Parathyroid adenoma (tissue), 2 donors: ENCODE data around the gene HES4.
"Not testable (repeated sequence)": the region's sequence is repeated elsewhere in the genome, so short reads cannot be mapped to it uniquely, and the experiment has no call there.

Experiments used
- H2AFZ ChIP-seq: fragments of 300-600 bp; sonication (generic); one replicate; pipeline ENCODE4 v1.7.0; 2017; ENCODE audit warnings: antibody characterized with exemption, mild to moderate bottlenecking
- H3K27ac ChIP-seq: fragments of 300-600 bp; sonication (generic); one replicate; pipeline ENCODE4 v1.7.0; 2017
- H3K27me3 ChIP-seq: fragments of 300-600 bp; sonication (generic); one replicate; pipeline ENCODE4 v1.7.0; 2017; ENCODE audit warnings: low read length; ENCODE audit not compliant: control insufficient read depth, insufficient read depth
- H3K36me3 ChIP-seq: fragments of 300-600 bp; sonication (generic); one replicate; pipeline ENCODE4 v1.7.0; 2017; ENCODE audit warnings: low read length; ENCODE audit not compliant: control insufficient read depth, insufficient read depth
- H3K4me1 ChIP-seq: fragments of 300-600 bp; sonication (generic); one replicate; pipeline ENCODE4 v1.7.0; 2017; ENCODE audit warnings: control low read depth
- H3K4me2 ChIP-seq: fragments of 300-600 bp; sonication (generic); one replicate; pipeline ENCODE4 v1.7.0; 2017; ENCODE audit warnings: low read length
- H3K4me3 ChIP-seq: fragments of 300-600 bp; sonication (generic); one replicate; pipeline ENCODE4 v1.7.0; 2017; ENCODE audit warnings: low read depth, low read length
- H3K79me2 ChIP-seq: fragments of 300-600 bp; sonication (generic); one replicate; pipeline ENCODE4 v1.7.0; 2017; ENCODE audit warnings: control low read depth
- H3K9ac ChIP-seq: fragments of 300-600 bp; sonication (generic); one replicate; pipeline ENCODE4 v1.7.0; 2017; ENCODE audit warnings: mild to moderate bottlenecking
- H3K9me3 ChIP-seq: fragments of 300-600 bp; sonication (generic); one replicate; pipeline ENCODE4 v1.7.0; 2017; ENCODE audit warnings: low read length; ENCODE audit not compliant: control insufficient read depth
- CTCF ChIP-seq: fragments of 300-600 bp; sonication (generic); IDR thresholded peaks from one replicate; pipeline ENCODE4 v1.7.0; 2017; ENCODE audit warnings: antibody characterized with exemption, mild to moderate bottlenecking
- donor health status: primary hyperparathyroidism.

Gene HES4

DNA sequence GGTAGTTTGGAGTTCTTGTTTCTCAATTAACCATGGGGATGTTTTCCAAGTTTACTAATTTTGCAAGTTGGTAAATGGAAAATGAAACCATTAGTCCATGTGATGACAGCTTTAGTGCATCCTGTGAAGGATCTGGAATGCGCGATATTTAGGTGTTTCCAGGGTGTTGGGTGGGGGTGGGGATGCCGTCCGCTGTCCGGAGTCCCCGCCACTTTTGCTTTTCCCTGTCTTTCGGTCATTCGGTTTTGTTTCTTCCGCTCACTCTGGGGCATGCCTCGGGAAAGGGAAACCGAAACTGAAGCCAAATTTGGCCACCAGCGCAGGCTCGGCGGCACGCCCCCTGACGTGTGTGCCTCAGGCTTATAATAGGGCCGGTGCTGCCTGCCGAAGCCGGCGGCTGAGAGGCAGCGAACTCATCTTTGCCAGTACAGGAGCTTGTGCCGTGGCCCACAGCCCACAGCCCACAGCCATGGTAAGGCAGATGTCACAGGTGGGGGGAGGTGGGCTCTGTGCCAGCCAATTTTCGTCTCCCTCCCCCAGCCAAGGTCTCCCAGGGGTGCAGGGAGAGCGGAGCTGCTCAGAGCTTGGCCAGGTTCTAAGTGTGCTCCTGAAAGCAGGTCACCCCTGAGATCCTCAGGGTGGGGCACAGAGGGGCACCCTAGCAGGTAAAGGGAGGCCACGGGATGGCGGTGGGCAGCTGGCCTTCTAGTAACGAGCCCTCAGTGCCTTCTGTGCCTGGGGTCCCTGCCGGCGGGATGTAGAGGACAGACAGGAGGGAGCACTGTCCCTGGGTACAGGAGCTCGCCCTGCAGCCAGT, 13.4 kb upstream of the HES4 start, which contains the start of gene ISG15:
Gene ISG15 (plus strand): TSS at position 393 of the 817 bp plus-strand sequence. CDS start 77 bp downstream, at position 470.
- H3K4me1 ChIP-seq: no peaks in the 10 kb centered on the region
- no peaks in the 10 kb centered on the region for H3K79me2 ChIP-seq
- H3K9ac ChIP-seq: no peak within 1 kb of the TSS
- no peaks in the 10 kb centered on the region for H3K36me3 ChIP-seq
- H3K9me3 ChIP-seq: no peaks in the 10 kb centered on the region
- peak within 1 kb of the TSS; percentile 87 for H3K4me3 ChIP-seq
- H3K27ac ChIP-seq: peak within 1 kb of the TSS; percentile 48
- peak within 1 kb of the TSS; percentile 79 for H2AFZ ChIP-seq
- no peak for TF ChIP-seq CTCF
- H3K27me3 ChIP-seq: no peaks in the 10 kb centered on the region
- peak within 1 kb of the TSS; percentile 88 for H3K4me2 ChIP-seq

GRCh38 chr1:1012736-1013104, 12.8 kb upstream of the HES4 start:
- H2AFZ ChIP-seq: peak overlapping the region; percentile 79
- H3K27ac ChIP-seq: peak overlapping the region; percentile 48
- not testable (repeated sequence) for H3K9ac ChIP-seq, H3K36me3 ChIP-seq, H3K4me1 ChIP-seq, H3K27me3 ChIP-seq, H3K9me3 ChIP-seq, H3K79me2 ChIP-seq
- peak overlapping the region; percentile 87 for H3K4me3 ChIP-seq
- peak overlapping the region; percentile 88 for H3K4me2 ChIP-seq

GRCh38 chr1:1011396-1011949, 11.6 kb upstream of the HES4 start:
- Histone ChIP-seq H3K4me3 (no peak overlapping the region), H3K9me3 (no peaks in the 10 kb centered on the region), H3K36me3 (no peaks in the 10 kb centered on the region), H3K79me2 (no peaks in the 10 kb centered on the region), H2AFZ (no peak overlapping the region), H3K27ac (no peak overlapping the region), H3K4me1 (no peaks in the 10 kb centered on the region), H3K27me3 (no peaks in the 10 kb centered on the region), H3K4me2 (no peak overlapping the region), H3K9ac (no peak overlapping the region)
- TF ChIP-seq CTCF: no peak

DNA sequence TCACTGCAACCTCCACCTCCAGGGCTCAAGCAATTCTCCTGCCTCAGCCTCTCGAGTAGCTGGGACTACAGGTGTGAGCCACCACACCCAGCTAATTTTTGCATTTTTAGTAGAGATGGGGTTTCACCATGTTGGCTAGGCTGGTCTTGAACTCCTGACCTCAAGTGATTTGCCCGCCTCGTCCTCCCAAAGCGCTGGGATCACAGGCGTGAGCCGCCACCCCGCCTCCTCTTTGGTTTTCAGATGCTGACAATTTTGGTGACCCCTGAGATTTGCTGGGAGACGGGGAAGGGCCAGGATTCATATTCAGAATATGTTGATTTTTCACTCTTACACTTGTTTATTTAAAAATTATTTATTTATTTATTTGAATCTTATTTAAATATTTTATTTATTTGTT, 10.2 kb upstream of the HES4 start:
- H3K9me3 ChIP-seq, H3K9ac ChIP-seq, H3K27ac ChIP-seq, H3K4me1 ChIP-seq, H3K4me2 ChIP-seq, H3K27me3 ChIP-seq, H3K36me3 ChIP-seq, H3K79me2 ChIP-seq, H3K4me3 ChIP-seq, H2AFZ ChIP-seq: not testable (repeated sequence)

- Histone ChIP-seq H3K4me1 (peaks cover 3% of the 10 kb centered on the region), H2AFZ (no peak overlapping the region), H3K36me3 (no peaks in the 10 kb centered on the region), H3K79me2 (no peaks in the 10 kb centered on the region), H3K9me3 (no peaks in the 10 kb centered on the region), H3K9ac (no peak overlapping the region), H3K4me3 (no peak overlapping the region), H3K27ac (no peak overlapping the region), H3K27me3 (no peaks in the 10 kb centered on the region), H3K4me2 (no peak overlapping the region)
- no peak for TF ChIP-seq CTCF
These were observed 6.6 kb upstream of the HES4 start for GRCh38 chr1:1006305-1007159.
